GM18526 (cell line): ENCODE measurements around the gene NRM.

ENCODE experiments used
- POLR2A ChIP-seq: IDR thresholded peaks from 3 replicates; pipeline ENCODE4 v1.6.1; 2011; ENCODE audit not compliant: insufficient read length; ENCODE audit errors: extremely low read depth

The NRM gene

GRCh38 chr6:30721198-30722024 lies 30.6 kb upstream of the NRM start:
- TF ChIP-seq POLR2A = peak; percentile 56

- peak; percentile 24 for TF ChIP-seq POLR2A
These were observed 30.0 kb upstream of the NRM start for GRCh38 chr6:30720738-30721197.

GRCh38 chr6:30719791-30720737 lies 29.3 kb upstream of the NRM start, which contains the start of gene TUBB:
TSS of gene TUBB (plus strand) at chr6:30720352. CDS start at chr6:30720507, 155 bp downstream.
- peak; percentile 97 for TF ChIP-seq POLR2A

- TF ChIP-seq POLR2A = no peak
These were observed 28.6 kb upstream of the NRM start for GRCh38 chr6:30719356-30719755.

GRCh38 chr6:30717129-30717844 lies 26.5 kb upstream of the NRM start, which contains the start of gene MDC1:
TSS of gene MDC1 (minus strand) at chr6:30717281. CDS start at chr6:30715175, 2,106 bp downstream.
- TF ChIP-seq POLR2A = peak; percentile 91

- no peak for TF ChIP-seq POLR2A
These were observed 26.0 kb upstream of the NRM start for GRCh38 chr6:30716879-30717128.

- no peak for TF ChIP-seq POLR2A
These were observed 23.5 kb upstream of the NRM start for GRCh38 chr6:30714263-30714662.

GRCh38 chr6:30712441-30712945 lies 21.7 kb upstream of the NRM start:
- no peak for TF ChIP-seq POLR2A

GRCh38 chr6:30711758-30712380 lies 21.1 kb upstream of the NRM start:
- TF ChIP-seq POLR2A = no peak

- no peak for TF ChIP-seq POLR2A
These were observed 18.5 kb upstream of the NRM start for GRCh38 chr6:30709101-30709868.

- TF ChIP-seq POLR2A = no peak
These were observed 16.6 kb upstream of the NRM start for GRCh38 chr6:30707281-30707850.

- no peak for TF ChIP-seq POLR2A
These were observed 14.8 kb upstream of the NRM start for GRCh38 chr6:30705620-30706019.

GRCh38 chr6:30703821-30704220 lies 13.0 kb upstream of the NRM start:
- no peak for TF ChIP-seq POLR2A
